Mammary epithelial cell (primary cell): ENCODE data around the gene ZMIZ1.

ENCODE experiments used
- EZH2 ChIP-seq: IDR thresholded peaks from 2 replicates; pipeline ENCODE4 v1.6.1; 2012; ENCODE audit warnings: low read length, inconsistent platforms, borderline replicate concordance
- TF ChIP-seq, protein P1 (sequence below), 2 donors: IDR thresholded peaks in 1 of 2; conservative IDR thresholded peaks in 1 of 2; 2 replicates each; pipeline ENCODE4 v1.5.1; 2011 to 2012; ENCODE audit warnings: inconsistent platforms in 2 of 2, low read length in 2 of 2, mild to moderate bottlenecking in 2 of 2, control low read depth in 1 of 2, low read depth in 1 of 2; ENCODE audit not compliant: insufficient read depth in 1 of 2; ENCODE audit errors: extremely low read depth in 1 of 2

DNA sequence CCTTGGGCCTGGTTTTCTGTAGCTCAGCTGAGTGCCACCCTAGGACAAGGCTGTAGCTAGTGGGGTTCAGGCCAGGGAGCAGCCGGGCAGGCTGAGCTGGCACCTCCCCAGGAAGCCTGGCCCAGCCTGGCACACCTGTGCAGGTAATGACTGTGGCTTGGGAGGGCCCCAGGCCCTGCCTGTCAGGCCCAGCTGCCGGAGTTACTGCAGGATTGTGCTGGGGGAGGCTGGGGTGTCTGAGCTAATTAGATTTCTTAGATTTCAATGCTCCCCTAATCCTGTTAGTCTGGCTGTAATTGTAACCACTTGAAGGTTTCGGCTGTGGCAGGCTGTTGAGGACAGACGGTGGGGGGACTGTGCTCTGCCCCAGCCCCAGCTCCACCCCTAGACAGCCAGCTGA, 6.0 kb downstream of the ZMIZ1 start:
- TF ChIP-seq, protein P1, sequence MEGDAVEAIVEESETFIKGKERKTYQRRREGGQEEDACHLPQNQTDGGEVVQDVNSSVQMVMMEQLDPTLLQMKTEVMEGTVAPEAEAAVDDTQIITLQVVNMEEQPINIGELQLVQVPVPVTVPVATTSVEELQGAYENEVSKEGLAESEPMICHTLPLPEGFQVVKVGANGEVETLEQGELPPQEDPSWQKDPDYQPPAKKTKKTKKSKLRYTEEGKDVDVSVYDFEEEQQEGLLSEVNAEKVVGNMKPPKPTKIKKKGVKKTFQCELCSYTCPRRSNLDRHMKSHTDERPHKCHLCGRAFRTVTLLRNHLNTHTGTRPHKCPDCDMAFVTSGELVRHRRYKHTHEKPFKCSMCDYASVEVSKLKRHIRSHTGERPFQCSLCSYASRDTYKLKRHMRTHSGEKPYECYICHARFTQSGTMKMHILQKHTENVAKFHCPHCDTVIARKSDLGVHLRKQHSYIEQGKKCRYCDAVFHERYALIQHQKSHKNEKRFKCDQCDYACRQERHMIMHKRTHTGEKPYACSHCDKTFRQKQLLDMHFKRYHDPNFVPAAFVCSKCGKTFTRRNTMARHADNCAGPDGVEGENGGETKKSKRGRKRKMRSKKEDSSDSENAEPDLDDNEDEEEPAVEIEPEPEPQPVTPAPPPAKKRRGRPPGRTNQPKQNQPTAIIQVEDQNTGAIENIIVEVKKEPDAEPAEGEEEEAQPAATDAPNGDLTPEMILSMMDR (conservative IDR thresholded peaks at IDR 0.05 in 1 of 2, IDR thresholded peaks at IDR 0.05 in 1 of 2; ENCODE audit: extremely low read depth in 1 of 2, insufficient read depth in 1 of 2, low read depth in 1 of 2, low read length in 2 of 2): no peak
- no peak for TF ChIP-seq EZH2
